DMS114 treated with DMSO at 0.1 percent for 48 hours (cell line): ENCODE measurements around the gene GRIPAP1.
"Not testable (repeated sequence)": the region's sequence is repeated elsewhere in the genome, so short reads cannot be mapped to it uniquely, and the experiment has no call there.

Experiments
- DNase-seq: peaks from one replicate; lab custom pipeline; 2025; ENCODE audit not compliant: unreplicated experiment; lab: John Stamatoyannopoulos, UW

Gene GRIPAP1

GRCh38 chrX:48997865-48998264 lies 4.2 kb downstream of the GRIPAP1 start:
- no peak for DNase-seq

GRCh38 chrX:48997455-48997854 lies 4.6 kb downstream of the GRIPAP1 start:
- no peak for DNase-seq

DNA sequence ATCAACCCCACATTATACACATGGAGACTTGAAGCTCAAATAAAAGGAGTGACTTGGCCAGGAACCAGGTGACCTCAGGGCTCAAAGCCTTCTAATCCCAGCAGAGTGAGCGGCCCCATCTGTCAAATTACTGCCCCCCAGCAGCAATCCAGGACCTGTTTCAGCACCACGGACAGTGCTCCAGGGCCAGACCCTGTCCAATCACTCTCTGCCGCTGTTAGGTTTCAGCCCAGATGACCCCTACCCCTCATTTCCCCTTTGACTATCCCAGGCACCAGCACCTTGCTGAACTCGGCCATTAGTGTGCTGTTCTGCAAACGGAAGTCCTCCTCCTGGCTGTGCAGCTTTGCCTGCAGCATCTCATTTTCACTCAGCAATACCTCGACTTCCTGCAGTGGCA lies 5.1 kb downstream of the GRIPAP1 start:
- DNase-seq = no peak

GRCh38 chrX:48992341-48992740 lies 9.7 kb downstream of the GRIPAP1 start:
- no peak for DNase-seq

DNA sequence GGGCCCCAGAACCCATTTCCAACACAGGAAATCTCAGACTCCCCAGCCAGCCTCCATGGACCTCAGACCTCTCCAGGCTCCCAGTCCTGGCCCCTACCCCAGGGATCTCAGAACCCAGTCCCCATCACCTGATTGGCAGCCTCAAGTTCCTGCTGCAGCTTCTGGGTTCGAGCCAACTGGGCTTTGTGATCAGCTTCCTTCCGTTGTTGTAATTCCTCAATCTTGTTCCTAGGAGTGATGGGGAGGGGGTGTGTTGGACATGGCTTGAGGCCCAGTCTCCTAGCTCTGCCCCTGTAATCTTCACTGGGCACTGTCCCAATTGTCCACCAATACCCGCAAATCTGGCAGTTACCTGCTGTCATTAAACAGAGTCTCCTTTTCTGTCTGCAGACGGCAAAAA lies 12.6 kb downstream of the GRIPAP1 start:
- DNase-seq = no peak

GRCh38 chrX:48983896-48984295 lies 18.2 kb downstream of the GRIPAP1 start:
- DNase-seq = no peak

GRCh38 chrX:48983081-48983480 lies 19.0 kb downstream of the GRIPAP1 start:
- DNase-seq = no peak

DNA sequence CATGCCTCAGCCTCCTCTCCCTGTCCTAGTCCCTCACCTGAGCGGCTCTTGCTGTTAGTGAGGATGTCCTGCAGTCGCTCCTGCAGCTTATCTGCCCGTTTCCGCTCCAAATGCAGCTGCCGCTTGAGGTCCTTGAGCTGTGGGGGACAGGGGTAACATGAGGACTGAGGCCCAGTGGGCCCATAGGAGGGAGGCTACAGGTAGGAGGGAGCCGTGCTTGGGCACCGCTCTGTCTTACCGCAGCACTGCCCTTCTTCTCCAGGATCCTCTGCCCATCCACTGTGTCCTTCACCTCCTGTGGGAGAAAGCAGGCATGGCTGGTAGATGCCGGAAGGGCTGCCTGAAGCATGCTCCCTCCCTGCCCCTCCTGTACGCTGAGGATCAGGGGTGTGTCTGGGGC lies 20.9 kb downstream of the GRIPAP1 start:
- DNase-seq = no peak

DNA sequence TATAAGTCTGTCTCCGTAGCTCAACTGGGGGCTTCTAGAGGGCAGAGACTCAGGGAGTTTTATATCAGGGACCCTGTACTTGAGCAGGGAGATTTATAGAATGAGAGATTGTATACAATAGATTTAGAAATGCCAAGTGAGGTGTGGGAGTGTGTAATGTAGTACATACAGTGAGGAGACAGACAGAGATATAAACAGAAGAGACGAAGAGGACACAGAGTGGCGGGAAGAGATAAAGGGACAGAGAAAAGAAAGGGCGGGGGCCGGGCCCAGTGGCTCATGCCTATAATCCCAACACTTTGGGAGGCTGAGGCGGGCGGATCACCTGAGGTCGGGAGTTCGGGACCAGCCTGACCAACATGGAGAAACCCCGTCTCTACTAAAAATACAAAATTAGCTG lies 21.7 kb downstream of the GRIPAP1 start:
- not testable (repeated sequence) for DNase-seq

DNA sequence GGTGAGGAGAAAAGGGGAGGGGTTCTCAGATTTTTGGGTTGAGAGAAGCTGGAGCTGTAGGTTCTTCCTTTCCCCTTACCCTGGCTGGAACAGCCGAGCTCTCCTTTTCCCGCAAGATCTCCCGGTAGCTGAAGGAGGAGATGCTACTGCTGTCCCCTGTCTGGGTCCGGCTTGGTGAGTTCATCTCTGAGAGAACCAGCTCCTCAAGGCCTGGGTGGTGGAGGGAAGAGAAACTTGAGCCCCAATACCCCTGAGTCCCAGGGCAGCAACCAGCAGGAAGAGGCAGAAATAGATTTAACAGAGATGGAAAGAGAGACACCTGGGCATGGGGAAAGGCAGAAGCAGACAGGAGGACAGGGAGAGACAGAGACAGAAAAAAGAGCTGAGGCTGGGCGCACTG lies 23.8 kb downstream of the GRIPAP1 start:
- no peak for DNase-seq

- no peak for DNase-seq
Measured at GRCh38 chrX:48976086-48976485, 26.0 kb downstream of the GRIPAP1 start.

- no peak for DNase-seq
Measured at GRCh38 chrX:48975541-48975940, 26.5 kb downstream of the GRIPAP1 start.

GRCh38 chrX:48975041-48975440 lies 27.0 kb downstream of the GRIPAP1 start:
- DNase-seq = no peak

GRCh38 chrX:48974574-48974973 lies 27.5 kb downstream of the GRIPAP1 start:
- no peak for DNase-seq

DNA sequence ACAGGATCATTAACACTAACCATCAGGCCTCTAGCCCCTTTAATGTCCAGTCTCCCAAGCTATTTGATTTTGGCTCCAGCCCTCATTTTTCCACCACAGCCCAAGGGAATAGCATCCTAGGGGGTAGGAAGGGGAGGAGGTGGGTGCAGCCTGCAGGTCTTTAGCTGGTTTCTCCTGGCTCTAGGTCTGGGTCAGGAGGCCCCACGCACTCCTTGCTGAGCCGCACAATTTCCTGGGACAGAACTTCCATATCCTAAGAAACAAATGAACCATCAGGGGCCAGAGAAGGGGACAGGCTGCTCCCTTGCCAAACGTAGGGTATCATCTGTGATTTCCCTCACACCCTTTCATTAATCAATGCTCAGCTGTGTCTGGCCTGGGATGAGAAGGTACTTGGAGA lies 28.0 kb downstream of the GRIPAP1 start:
- DNase-seq = no peak

DNA sequence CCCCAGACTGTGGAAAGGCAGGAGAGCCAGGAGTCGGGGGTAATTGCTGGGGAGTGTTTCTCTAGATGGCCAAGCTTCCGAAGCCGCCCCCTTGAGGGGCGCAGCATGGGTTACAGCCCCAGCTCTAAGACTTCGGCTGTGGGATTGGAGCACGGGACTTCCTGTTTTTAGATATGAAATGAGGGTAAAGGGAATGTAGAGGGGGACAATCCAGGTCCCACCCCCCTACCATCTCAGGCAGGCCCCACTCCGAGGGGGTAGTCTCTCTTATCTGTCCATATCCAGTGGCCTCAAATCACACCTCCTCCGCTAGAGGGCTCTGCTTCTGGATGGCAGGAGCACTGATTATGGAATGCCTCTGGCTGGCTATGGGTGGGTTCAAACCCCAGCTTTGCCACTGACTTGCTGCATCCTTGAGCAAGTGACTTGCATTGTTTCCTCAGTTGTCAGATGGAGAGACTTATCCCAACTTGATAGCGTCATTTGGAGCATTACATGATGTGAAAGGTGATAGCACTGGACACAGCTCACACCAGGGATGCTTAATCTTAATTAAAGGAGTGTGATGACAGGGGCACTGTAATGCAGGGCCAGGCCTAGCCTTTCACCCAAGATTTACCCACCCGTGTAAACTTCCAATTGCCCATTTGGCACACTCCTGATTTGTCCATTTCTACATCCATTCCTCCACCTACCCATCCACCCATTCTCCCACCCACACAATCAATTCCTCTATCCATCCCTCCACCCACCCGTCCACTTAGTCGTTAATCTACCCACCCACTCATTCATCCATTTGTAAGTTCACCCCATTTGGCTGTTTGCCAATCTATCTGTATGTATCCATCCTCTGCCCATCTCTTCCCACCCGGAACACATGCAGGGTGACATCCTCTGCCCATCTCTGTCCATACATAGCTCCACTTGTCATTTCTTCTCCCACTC lies 29.6 kb downstream of the GRIPAP1 start:
- no peak for DNase-seq

DNA sequence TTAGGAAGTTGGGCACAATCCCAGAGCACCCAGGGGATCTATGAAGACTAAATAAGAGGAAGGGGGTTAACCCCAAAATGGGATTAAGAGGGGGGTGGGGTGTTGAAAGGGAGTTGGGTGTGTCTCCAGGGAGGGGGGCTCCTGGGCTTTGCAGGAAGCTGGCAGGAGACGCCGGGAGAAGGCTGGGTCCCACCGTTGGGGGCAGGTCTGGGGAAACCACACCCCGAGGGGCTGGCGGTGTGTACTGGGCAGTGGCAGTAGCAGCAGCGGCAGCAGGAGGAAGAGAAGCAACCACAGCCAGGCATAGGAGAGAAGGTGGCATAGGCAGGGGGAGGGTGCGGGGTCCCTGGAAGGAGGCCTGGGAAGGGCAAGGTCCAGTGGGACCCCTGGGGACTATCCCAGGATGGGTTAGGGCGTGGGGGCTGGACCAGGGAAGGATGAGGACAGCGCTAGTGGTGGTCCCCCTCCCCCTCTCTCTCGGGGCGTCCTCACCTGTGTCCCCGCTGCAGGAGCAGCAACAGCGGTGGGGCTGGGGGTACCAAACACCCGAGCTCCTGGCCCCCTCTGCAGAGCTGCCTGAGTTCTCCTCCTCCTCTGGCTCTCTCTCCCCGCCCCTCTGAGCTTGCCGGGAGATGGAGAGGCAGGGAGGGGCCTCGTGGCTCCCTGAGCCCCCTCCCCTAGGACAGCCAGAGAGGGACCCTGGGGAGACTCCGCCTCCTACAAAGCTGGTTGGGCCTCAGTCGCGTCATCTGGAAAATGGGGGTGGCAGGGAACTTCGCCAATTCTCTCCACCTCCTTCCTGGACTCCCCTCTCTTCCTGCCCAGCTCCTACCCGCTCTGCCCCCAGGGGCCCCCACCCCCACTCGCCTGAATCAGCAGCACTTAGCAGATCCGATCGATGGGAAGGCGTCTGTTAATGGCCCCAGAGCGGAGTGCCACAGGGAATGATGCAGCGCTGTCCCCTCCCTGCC lies 30.5 kb downstream of the GRIPAP1 start, which contains the start of gene KCND1:
Gene KCND1 (minus strand): TSS at position 596 of the 971 bp plus-strand sequence. CDS start 1,573 bp downstream, outside the sequence.
- DNase-seq = peak; percentile 24

- no peak for DNase-seq
Measured at GRCh38 chrX:48969471-48969870, 32.6 kb downstream of the GRIPAP1 start.

- DNase-seq = no peak
Measured at GRCh38 chrX:48968377-48968776, 33.7 kb downstream of the GRIPAP1 start.

DNA sequence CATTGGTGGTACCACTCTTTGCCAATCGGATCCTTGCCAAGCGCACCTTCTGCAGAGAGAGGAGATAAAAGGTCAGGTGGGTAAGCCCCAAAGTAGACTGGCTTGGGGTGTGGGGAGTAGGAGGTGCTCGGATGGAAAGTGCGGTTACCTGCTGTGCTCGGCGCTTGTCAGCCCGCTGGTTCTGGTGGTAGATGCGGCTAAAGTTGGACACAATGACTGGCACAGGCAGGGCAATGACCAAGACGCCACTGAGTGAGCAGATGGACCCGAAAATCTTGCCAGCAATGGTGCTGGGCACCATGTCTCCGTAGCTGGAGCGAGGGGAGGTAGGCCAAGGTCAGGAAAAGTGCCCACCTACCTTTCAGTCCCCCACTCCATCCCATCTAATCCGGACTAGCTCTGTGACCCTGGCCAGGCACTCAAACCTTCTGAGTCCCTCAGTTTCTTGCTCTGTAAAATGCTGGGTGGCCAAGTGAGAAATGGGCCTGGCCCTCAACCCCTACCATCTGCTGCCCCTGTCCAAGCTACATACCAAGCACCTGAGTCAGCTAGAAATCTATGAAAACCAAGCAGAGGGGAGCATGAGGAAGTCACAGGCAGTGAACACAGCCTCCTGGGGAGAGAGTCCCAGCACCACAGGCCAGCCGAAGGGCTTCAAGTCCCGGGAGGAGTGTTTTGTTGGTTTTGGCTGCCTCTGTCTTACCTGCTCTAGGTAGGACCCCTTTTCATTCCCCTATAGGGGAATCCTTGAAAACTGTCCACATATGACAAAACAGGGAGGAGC lies 35.1 kb downstream of the GRIPAP1 start:
- no peak for DNase-seq

- DNase-seq = no peak
Measured at GRCh38 chrX:48965959-48966358, 36.1 kb downstream of the GRIPAP1 start.
